Measurements from ENCODE around the gene EFCAB6. TPM values are rescaled to one million over a fixed set of nuclear protein-coding genes. Genes with fewer than 3 reads are reported as not detected.

The EFCAB6 gene
- total and polyA plus RNA-seq, 2 of the 13 experiments (the other 11 are each of a cell fraction or from before 2014, with no cell fraction given), result not detected

GRCh38 chr22:43634316-43634715 is 177.8 kb downstream of the EFCAB6 start (continued):
- TF ChIP-seq MEIS1 (CRISPR knock-in tag; IDR thresholded peaks at IDR 0.05; ENCODE audit: borderline replicate concordance), result no peak
- TF ChIP-seq ZNF121 (CRISPR knock-in tag; IDR thresholded peaks at IDR 0.05), result no peak

- DNase-seq (ENCODE audit: low spot score) (no peak), ATAC-seq (no peak), FAIRE-seq (no peak)
- WGBS (ENCODE audit: low lambda C conversion rate), result 2% methylated on average over 9 of the region's 13 CpGs
- H3K4me3 ChIP-seq (replicated peaks in 1 of 3; ENCODE audit: insufficient read depth in 1 of 3, low read depth in 2 of 3, low read length in 3 of 3), result no peak overlapping the region
- no peak overlapping the region for H2AFZ ChIP-seq (ENCODE audit: low read length)
- no TSS peak for BruUV-seq (replicated peaks)
- in situ Hi-C loops (cut with HindIII; ENCODE audit: extremely low pct_ligation_motif_present, low pct_unique_long_range_greater_than_20kb), result no loop called here
- H3K4me2 ChIP-seq (ENCODE audit: low read depth, low read length), result no peak overlapping the region
- POLR2A ChIA-PET, result no interaction called here
- H3K27ac ChIP-seq (ENCODE audit: extremely low read length, insufficient read depth, low read length), result no peak overlapping the region
- TF ChIP-seq TEAD3 (CRISPR knock-in tag; optimal IDR thresholded peaks at IDR 0.05; ENCODE audit: borderline replicate concordance) (no peak), ZNF160 (CRISPR knock-in tag; IDR thresholded peaks at IDR 0.05) (no peak), FOXA1 (IDR thresholded peaks at IDR 0.05) (no peak), FOXA1 (CRISPR knock-in tag; IDR thresholded peaks at IDR 0.05) (no peak), HHEX (CRISPR knock-in tag; IDR thresholded peaks at IDR 0.05) (no peak), THRA (CRISPR knock-in tag; IDR thresholded peaks at IDR 0.05; ENCODE audit: borderline replicate concordance) (no peak), SAP130 (CRISPR knock-in tag; IDR thresholded peaks at IDR 0.05; ENCODE audit: low read depth) (no peak), ZSCAN22 (CRISPR knock-in tag; IDR thresholded peaks at IDR 0.05) (no peak), ZBTB1 (CRISPR knock-in tag; IDR thresholded peaks at IDR 0.05; ENCODE audit: borderline replicate concordance) (no peak)
- H3K27me3 ChIP-seq (ENCODE audit: control insufficient read depth in 1 of 2, insufficient read depth in 2 of 2, low read length in 2 of 2), result peaks cover 3 to 19% of the 10 kb centered on the region in 2 experiments; a peak in 3 of 5 replicates
- CTCF ChIA-PET (ENCODE audit: low intra/inter-chr PET ratio, low total read pairs), result no interaction called here
- H3K4me1 ChIP-seq (ENCODE audit: insufficient read depth, low read length), result no peaks in the 10 kb centered on the region
- no peaks in the 10 kb centered on the region for H3K36me3 ChIP-seq (replicated peaks in 1 of 2; ENCODE audit: control insufficient read depth in 1 of 2, insufficient read depth in 2 of 2, low read length in 2 of 2)
- no peak overlapping the region for H3K9ac ChIP-seq (ENCODE audit: insufficient read depth, low read depth, low read length)
- no peaks in the 10 kb centered on the region for H3K79me2 ChIP-seq (ENCODE audit: insufficient read depth, low read length)
- intact Hi-C loops (cut with micrococcal nuclease; ENCODE audit: unreplicated experiment), result no loop called here
- no peaks in the 10 kb centered on the region for H4K20me1 ChIP-seq (ENCODE audit: insufficient read depth, low read length)
- peaks cover 4% of the 10 kb centered on the region; the same call in 1 of the 2 replicates for H3K9me3 ChIP-seq (ENCODE audit: low read length)
These were observed 178.3 kb downstream of the EFCAB6 start for GRCh38 chr22:43633631-43634285.

Data from HepG2 (cell line).